ENCODE results near the gene C2CD4A. TPM values are rescaled to one million over a fixed set of nuclear protein-coding genes. Genes with fewer than 3 reads are reported as not detected.

C2CD4A gene
- total and polyA plus RNA-seq, 10 donors = 0.04 to 0.08 (median 0.06) TPM; not detected in 7

GRCh38 chr15:62057341-62057980 is 9.3 kb upstream of the C2CD4A start:
- TF ChIP-seq, protein P1, sequence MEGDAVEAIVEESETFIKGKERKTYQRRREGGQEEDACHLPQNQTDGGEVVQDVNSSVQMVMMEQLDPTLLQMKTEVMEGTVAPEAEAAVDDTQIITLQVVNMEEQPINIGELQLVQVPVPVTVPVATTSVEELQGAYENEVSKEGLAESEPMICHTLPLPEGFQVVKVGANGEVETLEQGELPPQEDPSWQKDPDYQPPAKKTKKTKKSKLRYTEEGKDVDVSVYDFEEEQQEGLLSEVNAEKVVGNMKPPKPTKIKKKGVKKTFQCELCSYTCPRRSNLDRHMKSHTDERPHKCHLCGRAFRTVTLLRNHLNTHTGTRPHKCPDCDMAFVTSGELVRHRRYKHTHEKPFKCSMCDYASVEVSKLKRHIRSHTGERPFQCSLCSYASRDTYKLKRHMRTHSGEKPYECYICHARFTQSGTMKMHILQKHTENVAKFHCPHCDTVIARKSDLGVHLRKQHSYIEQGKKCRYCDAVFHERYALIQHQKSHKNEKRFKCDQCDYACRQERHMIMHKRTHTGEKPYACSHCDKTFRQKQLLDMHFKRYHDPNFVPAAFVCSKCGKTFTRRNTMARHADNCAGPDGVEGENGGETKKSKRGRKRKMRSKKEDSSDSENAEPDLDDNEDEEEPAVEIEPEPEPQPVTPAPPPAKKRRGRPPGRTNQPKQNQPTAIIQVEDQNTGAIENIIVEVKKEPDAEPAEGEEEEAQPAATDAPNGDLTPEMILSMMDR (IDR thresholded peaks at IDR 0.05 in 8 of 11, conservative IDR thresholded peaks at IDR 0.05 in 3 of 11) = no peak
- TF ChIP-seq POLR2A (IDR thresholded peaks at IDR 0.05) (no peak), POLR2AphosphoS5 (IDR thresholded peaks at IDR 0.05) (no peak)
- Histone ChIP-seq H3K4me1 (peaks cover 24 to 81% (median 58%) of the 10 kb centered on the region in 6 donors), H3K4me3 (no peak overlapping the region), H3K36me3 (peaks cover 0 to 11% (median 0%) of the 10 kb centered on the region in 6 donors), H3K27me3 (replicated peaks in 1 of 7) (no peaks in the 10 kb centered on the region), H3K27ac (no peak overlapping the region), H3K9me3 (no peaks in the 10 kb centered on the region)
- intact Hi-C loops (cut with DNase I; ENCODE audit: low total_unique reads) = no loop called here
- no peak for DNase-seq
- 64 to 91% (median 73%) methylated on average over 4 of the region's 4 CpGs for WGBS, 5 donors

DNA sequence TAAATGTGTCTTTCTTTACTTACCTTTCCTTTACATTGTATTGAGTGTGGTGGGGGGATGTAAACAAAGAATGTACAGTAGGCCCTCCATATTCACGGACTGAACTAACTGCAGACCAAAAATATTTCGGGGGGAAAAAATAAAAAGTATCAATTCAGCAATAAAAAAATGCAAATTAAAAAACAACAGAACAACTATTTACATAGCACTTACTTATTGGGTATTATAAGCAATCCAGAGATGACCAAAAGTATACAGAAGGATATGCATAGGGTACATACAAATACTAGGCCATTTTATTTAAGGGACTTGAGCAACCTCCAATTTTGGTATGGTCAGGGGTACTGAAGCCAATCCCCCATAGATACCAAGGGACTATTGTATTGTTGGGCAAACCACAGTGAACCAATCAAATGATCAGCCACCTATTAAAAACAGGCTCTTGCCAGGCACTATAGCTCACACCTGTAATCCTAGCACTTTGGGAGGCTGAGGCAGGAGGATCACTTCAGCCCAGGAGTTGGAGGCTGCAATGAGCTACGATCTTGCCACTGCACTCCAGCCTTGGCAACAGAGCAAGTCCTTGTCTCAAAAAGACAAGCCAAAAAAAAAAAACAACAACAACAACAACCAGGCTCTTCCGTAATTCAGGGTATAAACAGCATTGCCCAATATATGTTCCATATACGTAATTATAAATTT is 8.3 kb upstream of the C2CD4A start:
- intact Hi-C loops (cut with DNase I; ENCODE audit: low total_unique reads) = no loop called here
- H3K9me3 ChIP-seq = no peaks in the 10 kb centered on the region
- H3K4me3 ChIP-seq = peak overlapping the region in 3 of 8 donors; percentile 74 to 97 (median 94)
- TF ChIP-seq, protein P1 (IDR thresholded peaks at IDR 0.05 in 8 of 11, conservative IDR thresholded peaks at IDR 0.05 in 3 of 11) = no peak
- TF ChIP-seq POLR2A (IDR thresholded peaks at IDR 0.05) = no peak
- TF ChIP-seq POLR2AphosphoS5 (IDR thresholded peaks at IDR 0.05) = no peak
- peaks cover 0 to 11% (median 0%) of the 10 kb centered on the region in 6 donors for H3K36me3 ChIP-seq
- peaks cover 14 to 71% (median 48%) of the 10 kb centered on the region in 6 donors for H3K4me1 ChIP-seq
- 83 to 95% (median 86%) methylated on average over 5 of the region's 5 CpGs for WGBS, 5 donors
- peak overlapping the region in 2 of 8 donors; percentile 98 for H3K27ac ChIP-seq
- DNase-seq = no peak
- H3K27me3 ChIP-seq (replicated peaks in 1 of 7) = no peaks in the 10 kb centered on the region

GRCh38 chr15:62059108-62059815 is 7.5 kb upstream of the C2CD4A start:
- H3K27ac ChIP-seq = peak overlapping the region; percentile 91 to 100 (median 98)
- 4 to 10% (median 5%) methylated on average over 13 of the region's 13 CpGs for WGBS, 5 donors
- peak overlapping the region; percentile 74 to 99 (median 95) for H3K4me3 ChIP-seq
- H3K27me3 ChIP-seq (replicated peaks in 1 of 7) = no peaks in the 10 kb centered on the region
- peaks cover 10 to 63% (median 42%) of the 10 kb centered on the region in 6 donors for H3K4me1 ChIP-seq
- H3K9me3 ChIP-seq = no peaks in the 10 kb centered on the region
- TF ChIP-seq POLR2AphosphoS5 (IDR thresholded peaks at IDR 0.05) = no peak
- TF ChIP-seq POLR2A (IDR thresholded peaks at IDR 0.05) = no peak
- TF ChIP-seq, protein P1 (IDR thresholded peaks at IDR 0.05 in 8 of 11, conservative IDR thresholded peaks at IDR 0.05 in 3 of 11) = peak in 2 of 11 experiments; percentile 9 to 18
- H3K36me3 ChIP-seq = peaks cover 0 to 11% (median 0%) of the 10 kb centered on the region in 6 donors
- intact Hi-C loops (cut with DNase I; ENCODE audit: low total_unique reads) = no loop called here
- no peak for DNase-seq
